ENCODE data around the gene CYTH3.

The CYTH3 gene

DNA sequence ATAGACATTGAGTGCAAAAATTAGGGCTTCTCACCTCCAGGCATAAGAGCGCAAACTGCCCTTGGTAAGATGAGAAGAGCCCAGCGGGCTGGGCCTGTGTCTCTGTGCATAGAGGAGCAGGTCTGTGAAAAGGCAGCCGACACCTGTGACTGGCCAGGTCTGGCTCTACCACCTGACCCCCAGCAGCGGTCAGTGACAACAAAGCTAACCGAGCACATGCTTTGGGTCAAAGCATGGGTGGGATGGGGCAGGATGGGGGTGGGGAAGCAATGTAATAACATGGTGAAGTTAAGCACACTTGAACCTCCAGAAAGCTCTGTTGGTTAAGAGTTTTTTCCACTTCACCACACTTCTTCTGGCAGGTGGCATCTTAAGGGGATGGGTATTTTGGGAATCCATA is 29.3 kb downstream of the CYTH3 start:
- ChIA-PET POLR2A (interaction anchor here (0.6 to 1.3 kb wide), 2 partner anchors 19 to 40 kb away, joined by 3 read pairs; no protein-coding TSS in a partner anchor), CTCF (no interaction called here)
- no peak for DNase-seq (ENCODE audit: low read depth, low spot score)
- TF ChIP-seq, protein P1, sequence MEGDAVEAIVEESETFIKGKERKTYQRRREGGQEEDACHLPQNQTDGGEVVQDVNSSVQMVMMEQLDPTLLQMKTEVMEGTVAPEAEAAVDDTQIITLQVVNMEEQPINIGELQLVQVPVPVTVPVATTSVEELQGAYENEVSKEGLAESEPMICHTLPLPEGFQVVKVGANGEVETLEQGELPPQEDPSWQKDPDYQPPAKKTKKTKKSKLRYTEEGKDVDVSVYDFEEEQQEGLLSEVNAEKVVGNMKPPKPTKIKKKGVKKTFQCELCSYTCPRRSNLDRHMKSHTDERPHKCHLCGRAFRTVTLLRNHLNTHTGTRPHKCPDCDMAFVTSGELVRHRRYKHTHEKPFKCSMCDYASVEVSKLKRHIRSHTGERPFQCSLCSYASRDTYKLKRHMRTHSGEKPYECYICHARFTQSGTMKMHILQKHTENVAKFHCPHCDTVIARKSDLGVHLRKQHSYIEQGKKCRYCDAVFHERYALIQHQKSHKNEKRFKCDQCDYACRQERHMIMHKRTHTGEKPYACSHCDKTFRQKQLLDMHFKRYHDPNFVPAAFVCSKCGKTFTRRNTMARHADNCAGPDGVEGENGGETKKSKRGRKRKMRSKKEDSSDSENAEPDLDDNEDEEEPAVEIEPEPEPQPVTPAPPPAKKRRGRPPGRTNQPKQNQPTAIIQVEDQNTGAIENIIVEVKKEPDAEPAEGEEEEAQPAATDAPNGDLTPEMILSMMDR (IDR thresholded peaks at IDR 0.05; ENCODE audit: insufficient read depth, low read length, missing control alignments): no peak
- no peak overlapping the region for H3K4me3 ChIP-seq (ENCODE audit: low read depth, low read length)

DNA sequence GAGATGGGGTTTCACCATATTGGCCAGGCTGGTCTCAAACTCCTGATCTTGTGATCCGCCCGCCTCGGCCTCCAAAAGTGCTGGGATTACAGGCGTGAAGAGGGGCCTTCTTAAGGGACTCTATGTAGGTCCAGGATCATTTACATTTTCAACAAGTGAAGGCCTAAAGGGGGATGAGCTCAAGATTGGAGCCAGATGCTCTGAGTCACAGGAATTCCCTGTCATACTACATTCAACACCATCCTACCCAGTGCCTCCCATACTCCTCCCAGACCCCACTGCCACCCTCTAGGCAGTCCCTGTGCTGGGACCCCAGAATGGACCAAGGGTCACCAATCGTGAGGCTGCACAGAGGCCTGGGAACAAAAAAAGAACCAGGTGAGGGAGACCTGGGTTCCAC is 29.9 kb downstream of the CYTH3 start:
- CTCF ChIA-PET: interaction anchor here (0.8 to 1.5 kb wide), 3 partner anchors 14 to 82 kb away, joined by 3 read pairs; no protein-coding TSS in a partner anchor
- TF ChIP-seq, protein P1 (IDR thresholded peaks at IDR 0.05; ENCODE audit: insufficient read depth, low read length, missing control alignments): no peak
- DNase-seq (ENCODE audit: low read depth, low spot score): no peak
- H3K4me3 ChIP-seq (ENCODE audit: low read depth, low read length): no peak overlapping the region
- POLR2A ChIA-PET: interaction anchor here (1.3 kb wide), 1 partner anchor 40 kb away, joined by 3 read pairs; no protein-coding TSS in a partner anchor

DNA sequence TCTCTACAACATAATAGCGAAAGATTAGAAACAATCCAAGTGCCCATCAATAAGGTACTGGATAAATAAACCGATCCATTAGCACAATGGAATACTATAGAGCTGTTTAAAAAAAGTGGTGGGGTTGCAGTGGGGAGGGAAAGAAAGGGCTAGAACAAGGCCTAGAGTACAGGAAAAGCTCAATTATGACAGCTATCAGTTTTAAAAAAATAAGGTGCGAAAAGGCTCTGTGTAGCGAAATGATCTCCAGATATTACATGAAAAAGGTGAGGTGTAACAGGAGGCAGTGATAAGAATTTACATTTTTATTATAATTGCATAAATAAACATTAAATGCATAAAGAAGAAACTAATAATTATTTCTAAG is 30.8 kb downstream of the CYTH3 start:
- ChIA-PET POLR2A (interaction anchor here (0.7 kb wide), 1 partner anchor 81 kb away, joined by 3 read pairs; no protein-coding TSS in a partner anchor), CTCF (interaction anchor here (1.2 to 1.5 kb wide), 2 partner anchors 13 to 81 kb away, joined by 3 read pairs; no protein-coding TSS in a partner anchor)
- no peak overlapping the region for H3K4me3 ChIP-seq (ENCODE audit: low read depth, low read length)
- TF ChIP-seq, protein P1 (IDR thresholded peaks at IDR 0.05; ENCODE audit: insufficient read depth, low read length, missing control alignments): no peak
- DNase-seq (ENCODE audit: low read depth, low spot score): no peak

DNA sequence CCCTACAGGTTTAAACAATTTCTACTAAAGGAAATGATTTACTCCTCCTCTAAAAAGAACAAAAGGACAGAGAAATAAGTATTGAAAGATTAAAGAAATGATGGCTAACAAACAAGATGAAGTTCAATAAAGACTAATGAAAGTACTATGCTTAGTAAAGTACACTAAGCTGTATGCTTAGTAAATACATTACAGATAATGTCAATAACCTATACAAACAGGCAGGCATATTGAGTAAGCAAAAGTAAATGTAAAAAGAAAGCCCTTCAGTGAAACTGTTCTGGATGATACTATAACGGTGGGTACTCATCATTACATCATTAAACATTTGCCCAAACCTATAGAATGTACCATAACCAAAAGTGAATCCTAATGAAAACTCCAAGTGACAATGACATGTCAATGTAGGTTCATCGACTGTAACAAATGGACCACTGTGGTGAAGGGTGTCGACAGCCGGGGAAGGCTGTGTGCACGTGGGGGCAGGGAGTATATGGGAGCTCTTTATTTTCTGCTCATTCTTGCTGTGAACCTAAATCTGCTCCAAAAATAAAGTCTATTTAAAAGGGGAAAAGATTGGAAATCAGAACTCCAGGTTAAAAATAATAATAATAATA is 34.0 kb downstream of the CYTH3 start:
- no peak overlapping the region for H3K4me3 ChIP-seq (ENCODE audit: low read depth, low read length)
- TF ChIP-seq, protein P1 (IDR thresholded peaks at IDR 0.05; ENCODE audit: insufficient read depth, low read length, missing control alignments): no peak
- no peak for DNase-seq (ENCODE audit: low read depth, low spot score)
- POLR2A ChIA-PET: no interaction called here
- CTCF ChIA-PET: interaction anchor here (1.4 to 2.3 kb wide), 2 partner anchors 10 to 84 kb away, joined by 4 to 7 read pairs; no protein-coding TSS in a partner anchor

DNA sequence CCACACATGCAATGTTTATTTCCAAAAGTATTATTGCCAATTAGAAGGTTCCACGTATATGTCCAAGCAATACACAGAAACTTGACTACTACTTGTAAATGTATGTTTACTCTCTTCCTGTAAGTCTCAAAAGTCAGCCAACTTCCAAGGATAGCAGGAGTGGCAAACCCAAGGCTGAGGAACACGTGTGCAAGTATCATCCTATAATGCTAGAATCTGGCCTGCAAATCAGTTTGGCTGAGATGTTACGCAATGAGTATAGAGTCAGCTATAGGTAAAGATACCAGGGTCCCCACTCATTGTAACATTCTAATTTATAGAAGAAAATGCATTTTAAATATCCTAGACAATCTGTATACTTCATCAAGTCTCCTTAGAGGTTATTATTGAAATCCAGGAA is 34.7 kb downstream of the CYTH3 start:
- CTCF ChIA-PET: interaction anchor here (1.4 to 2.3 kb wide), 2 partner anchors 10 to 85 kb away, joined by 4 to 7 read pairs; no protein-coding TSS in a partner anchor
- DNase-seq (ENCODE audit: low read depth, low spot score): no peak
- TF ChIP-seq, protein P1 (IDR thresholded peaks at IDR 0.05; ENCODE audit: insufficient read depth, low read length, missing control alignments): no peak
- no peak overlapping the region for H3K4me3 ChIP-seq (ENCODE audit: low read depth, low read length)
- POLR2A ChIA-PET: no interaction called here

DNA sequence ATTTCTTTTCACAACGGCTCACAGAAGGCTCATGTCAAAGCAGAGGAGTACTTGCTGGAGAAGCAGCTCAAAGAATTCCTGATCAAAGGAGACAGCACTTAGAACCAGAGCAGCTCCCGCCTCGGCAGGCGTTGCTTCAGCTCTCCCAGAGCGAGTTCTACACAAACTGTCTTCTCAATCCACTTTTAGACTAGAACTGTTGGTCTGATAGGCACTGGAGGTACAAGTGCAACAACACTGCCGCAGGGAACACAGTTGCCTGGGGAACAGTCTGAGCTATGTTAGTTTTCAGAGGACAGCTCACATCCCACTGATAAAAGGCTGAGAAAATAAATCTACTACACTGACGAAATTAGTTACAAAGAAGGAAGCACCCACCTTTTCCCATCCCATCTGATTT is 35.4 kb downstream of the CYTH3 start:
- POLR2A ChIA-PET: no interaction called here
- TF ChIP-seq, protein P1 (IDR thresholded peaks at IDR 0.05; ENCODE audit: insufficient read depth, low read length, missing control alignments): no peak
- no peak overlapping the region for H3K4me3 ChIP-seq (ENCODE audit: low read depth, low read length)
- DNase-seq (ENCODE audit: low read depth, low spot score): no peak
- CTCF ChIA-PET: interaction anchor here (1.2 kb wide), 1 partner anchor 8 kb away, joined by 3 read pairs; no protein-coding TSS in a partner anchor
